Measurements from ENCODE around the gene CCDC171. TPM values are rescaled to one million over a fixed set of nuclear protein-coding genes. Genes with fewer than 3 reads are reported as not detected.
"Not testable (repeated sequence)": the region's sequence is repeated elsewhere in the genome, so short reads cannot be mapped to it uniquely, and the experiment has no call there.

Gene CCDC171
- total and polyA plus RNA-seq, 5 experiments from 2014 or later: 0.39 to 3.2 (median 0.80) TPM

- H3K36me3 Mint-ChIP-seq: no peaks in the 10 kb centered on the region
- no peaks in the 10 kb centered on the region for H3K27me3 Mint-ChIP-seq
- ATAC-seq (no peak), DNase-seq (no peak)
- peaks cover 0 to 2% (median 0%) of the 10 kb centered on the region in 9 donors for H3K9me3 Mint-ChIP-seq
- no peak overlapping the region for H3K27ac Mint-ChIP-seq
- no peaks in the 10 kb centered on the region for H3K4me1 Mint-ChIP-seq
- H3K4me3 Mint-ChIP-seq: no peak overlapping the region
- POLR2A ChIA-PET: no interaction called here
Observed at GRCh38 chr9:15640121-15640520, 87.3 kb downstream of the CCDC171 start.

GRCh38 chr9:15641291-15641690, 88.4 kb downstream of the CCDC171 start:
- no peak overlapping the region for H3K4me3 Mint-ChIP-seq
- H3K4me1 Mint-ChIP-seq: no peaks in the 10 kb centered on the region
- no peak for ATAC-seq
- H3K9me3 Mint-ChIP-seq: peaks cover 0 to 13% (median 3%) of the 10 kb centered on the region in 9 donors
- POLR2A ChIA-PET: no interaction called here
- H3K36me3 Mint-ChIP-seq: peaks cover 0 to 5% (median 3%) of the 10 kb centered on the region in 3 donors
- peaks cover 0 to 3% (median 0%) of the 10 kb centered on the region in 5 donors for H3K27me3 Mint-ChIP-seq
- H3K27ac Mint-ChIP-seq: no peak overlapping the region
- no peak for DNase-seq

- no peak for ATAC-seq
- Mint-ChIP-seq H3K4me1 (no peaks in the 10 kb centered on the region), H3K27ac (no peak overlapping the region), H3K9me3 (peaks cover 0 to 25% (median 8%) of the 10 kb centered on the region in 9 donors), H3K4me3 (no peak overlapping the region), H3K36me3 (peaks cover 0 to 5% (median 3%) of the 10 kb centered on the region in 3 donors), H3K27me3 (peaks cover 0 to 3% (median 0%) of the 10 kb centered on the region in 5 donors)
- POLR2A ChIA-PET: no interaction called here
- DNase-seq: peak in 3 of 10 donors; percentile 21 to 31 (median 25)
Observed at GRCh38 chr9:15642369-15642962, 89.6 kb downstream of the CCDC171 start.

- no peak overlapping the region for H3K27ac Mint-ChIP-seq
- H3K4me1 Mint-ChIP-seq: no peaks in the 10 kb centered on the region
- H3K4me3 Mint-ChIP-seq: no peak overlapping the region
Observed at GRCh38 chr9:15670246-15670645, 117.4 kb downstream of the CCDC171 start.

GRCh38 chr9:15670894-15671293, 118.1 kb downstream of the CCDC171 start:
- no peaks in the 10 kb centered on the region for H3K27me3 Mint-ChIP-seq

More at GRCh38 chr9:15670246-15670645, 117.4 kb downstream of the CCDC171 start:
- Mint-ChIP-seq H3K36me3 (peaks cover 7 to 30% (median 14%) of the 10 kb centered on the region in 3 donors), H3K9me3 (peaks cover 0 to 24% (median 16%) of the 10 kb centered on the region in 9 donors), H3K27me3 (no peaks in the 10 kb centered on the region)
- ATAC-seq (no peak), DNase-seq (no peak)
- POLR2A ChIA-PET: no interaction called here

GRCh38 chr9:15693701-15694100, 140.9 kb downstream of the CCDC171 start:
- no peaks in the 10 kb centered on the region for H3K4me1 Mint-ChIP-seq
- H3K4me3 Mint-ChIP-seq: no peak overlapping the region
- peaks cover 0 to 13% (median 1%) of the 10 kb centered on the region in 9 donors for H3K9me3 Mint-ChIP-seq
- ATAC-seq: no peak
- H3K36me3 Mint-ChIP-seq: peaks cover 3 to 12% (median 8%) of the 10 kb centered on the region in 3 donors
- POLR2A ChIA-PET: no interaction called here
- H3K27me3 Mint-ChIP-seq: no peaks in the 10 kb centered on the region
- no peak for DNase-seq
- no peak overlapping the region for H3K27ac Mint-ChIP-seq

More at GRCh38 chr9:15670894-15671293, 118.1 kb downstream of the CCDC171 start:
- no peak overlapping the region for H3K4me3 Mint-ChIP-seq
- H3K4me1 Mint-ChIP-seq: no peaks in the 10 kb centered on the region
- peaks cover 10 to 33% (median 20%) of the 10 kb centered on the region in 3 donors for H3K36me3 Mint-ChIP-seq
- ATAC-seq: no peak
- peaks cover 0 to 28% (median 21%) of the 10 kb centered on the region in 9 donors for H3K9me3 Mint-ChIP-seq
- POLR2A ChIA-PET: no interaction called here
- DNase-seq: no peak
- no peak overlapping the region for H3K27ac Mint-ChIP-seq

GRCh38 chr9:15696979-15697378, 144.1 kb downstream of the CCDC171 start:
- Mint-ChIP-seq H3K27me3 (no peaks in the 10 kb centered on the region), H3K4me1 (no peaks in the 10 kb centered on the region), H3K9me3 (peaks cover 0 to 6% (median 0%) of the 10 kb centered on the region in 9 donors), H3K27ac (no peak overlapping the region), H3K4me3 (no peak overlapping the region), H3K36me3 (peaks cover 15 to 26% (median 15%) of the 10 kb centered on the region in 3 donors)
- ATAC-seq (no peak), DNase-seq (no peak)
- POLR2A ChIA-PET: no interaction called here

- POLR2A ChIA-PET: no interaction called here
- DNase-seq (no peak), ATAC-seq (no peak)
- Mint-ChIP-seq H3K27ac (no peak overlapping the region), H3K4me1 (no peaks in the 10 kb centered on the region), H3K27me3 (no peaks in the 10 kb centered on the region), H3K4me3 (no peak overlapping the region), H3K36me3 (peaks cover 15 to 26% (median 15%) of the 10 kb centered on the region in 3 donors), H3K9me3 (peaks cover 0 to 6% (median 0%) of the 10 kb centered on the region in 9 donors)
Observed at GRCh38 chr9:15697446-15697851, 144.6 kb downstream of the CCDC171 start.

GRCh38 chr9:15699876-15700559, 147.2 kb downstream of the CCDC171 start:
- H3K9me3 Mint-ChIP-seq, H3K27me3 Mint-ChIP-seq, POLR2A ChIA-PET, DNase-seq, H3K27ac Mint-ChIP-seq, H3K4me3 Mint-ChIP-seq, ATAC-seq, H3K4me1 Mint-ChIP-seq: not testable (repeated sequence)
- H3K36me3 Mint-ChIP-seq: peaks cover 15 to 26% (median 15%) of the 10 kb centered on the region in 3 donors

- no peaks in the 10 kb centered on the region for H3K27me3 Mint-ChIP-seq
- peaks cover 0 to 8% (median 2%) of the 10 kb centered on the region in 3 donors for H3K36me3 Mint-ChIP-seq
- ATAC-seq (no peak), DNase-seq (no peak)
- H3K4me3 Mint-ChIP-seq: no peak overlapping the region
- no peaks in the 10 kb centered on the region for H3K9me3 Mint-ChIP-seq
- H3K27ac Mint-ChIP-seq: no peak overlapping the region
- H3K4me1 Mint-ChIP-seq: peaks cover 0 to 1% (median 0%) of the 10 kb centered on the region in 4 donors
- POLR2A ChIA-PET: no interaction called here
Observed at GRCh38 chr9:15707000-15707399, 154.2 kb downstream of the CCDC171 start.

- no peak for ATAC-seq
- Mint-ChIP-seq H3K4me3 (no peak overlapping the region), H3K27ac (no peak overlapping the region)
Observed at GRCh38 chr9:15711531-15711930, 158.7 kb downstream of the CCDC171 start.

GRCh38 chr9:15711931-15712330, 159.1 kb downstream of the CCDC171 start:
- POLR2A ChIA-PET: no interaction called here
- Mint-ChIP-seq H3K27ac (no peak overlapping the region), H3K4me3 (no peak overlapping the region), H3K4me1 (no peaks in the 10 kb centered on the region), H3K27me3 (no peaks in the 10 kb centered on the region), H3K36me3 (peaks cover 2 to 13% (median 4%) of the 10 kb centered on the region in 3 donors), H3K9me3 (no peaks in the 10 kb centered on the region)
- no peak for DNase-seq
- no peak for ATAC-seq

More at GRCh38 chr9:15711531-15711930, 158.7 kb downstream of the CCDC171 start:
- no peak for DNase-seq
- H3K9me3 Mint-ChIP-seq: no peaks in the 10 kb centered on the region
- H3K4me1 Mint-ChIP-seq: no peaks in the 10 kb centered on the region
- no peaks in the 10 kb centered on the region for H3K27me3 Mint-ChIP-seq
- peaks cover 0 to 14% (median 2%) of the 10 kb centered on the region in 3 donors for H3K36me3 Mint-ChIP-seq
- POLR2A ChIA-PET: no interaction called here

GRCh38 chr9:15714746-15715145, 161.9 kb downstream of the CCDC171 start:
- no peak overlapping the region for H3K27ac Mint-ChIP-seq
- H3K27me3 Mint-ChIP-seq: no peaks in the 10 kb centered on the region
- no peaks in the 10 kb centered on the region for H3K9me3 Mint-ChIP-seq
- peaks cover 0 to 2% (median 0%) of the 10 kb centered on the region in 4 donors for H3K4me1 Mint-ChIP-seq
- POLR2A ChIA-PET: no interaction called here
- H3K4me3 Mint-ChIP-seq: no peak overlapping the region
- ATAC-seq: no peak
- H3K36me3 Mint-ChIP-seq: peaks cover 0 to 10% (median 5%) of the 10 kb centered on the region in 3 donors
- no peak for DNase-seq

All from naive thymus-derived CD8-positive, alpha-beta T cell (primary cell).